GM23248 (cell line): ENCODE measurements around the gene ADAMTS5.

Source experiments
- EZH2 ChIP-seq: fragments of 200-600 bp; sonication (generic); IDR thresholded peaks from 2 replicates; pipeline ENCODE4 v1.6.1; 2018; ENCODE audit warnings: antibody characterized with exemption, mild to moderate bottlenecking; ENCODE audit not compliant: insufficient read depth, poor library complexity, severe bottlenecking
- EZH2phosphoT487 ChIP-seq: fragments of 200-600 bp; sonication (generic); IDR thresholded peaks from 2 replicates; pipeline ENCODE4 v1.6.1; 2018; ENCODE audit warnings: antibody characterized with exemption, moderate library complexity, mild to moderate bottlenecking, low read depth; ENCODE audit not compliant: insufficient read depth

GRCh38 chr21:26914557-26914956, 52.3 kb downstream of the ADAMTS5 start:
- TF ChIP-seq EZH2phosphoT487 (no peak), EZH2 (no peak)
